Vagina (tissue), 2 donors: ENCODE measurements around the gene ZIC2. TPM values are rescaled to one million over a fixed set of nuclear protein-coding genes. Genes with fewer than 3 reads are reported as not detected.

Source experiments
- DNase-seq, 2 donors: peaks; one replicate each; pipeline ENCODE4 v3.0.0-alpha.2; 2017; ENCODE audit errors: extremely low spot score in 2 of 2
- H3K27ac ChIP-seq: fragments of 200-600 bp; sonication (generic); one replicate; pipeline ENCODE4 v1.5.1; 2019
- H3K27me3 ChIP-seq: fragments of 200-600 bp; sonication (generic); one replicate; pipeline ENCODE4 v1.5.1; 2019
- H3K36me3 ChIP-seq, 2 donors: fragments of 200-600 bp; sonication (generic); one replicate each; pipeline ENCODE4 v1.5.1; 2017 to 2019
- H3K4me1 ChIP-seq: fragments of 200-600 bp; sonication (generic); one replicate; pipeline ENCODE4 v1.5.1; 2019
- H3K4me3 ChIP-seq, 2 donors: fragments of 200-600 bp; sonication (generic); 1 replicate in 1 of 2; 2 replicates in 1 of 2; pipeline ENCODE4 v1.5.1; 2016 to 2019
- H3K9me3 ChIP-seq: fragments of 200-600 bp; sonication (generic); one replicate; pipeline ENCODE4 v1.5.1; 2019
- CTCF ChIP-seq, 3 experiments: fragments of 450-650 bp in 2 of 3; fragments of 200-600 bp in 1 of 3; sonication (generic) in 1 of 3; IDR thresholded peaks; one replicate each; pipeline ENCODE4 v1.5.1; 2017 to 2019; ENCODE audit warnings: antibody characterized with exemption in 3 of 3, mild to moderate bottlenecking in 2 of 3, moderate library complexity in 2 of 3
- POLR2A ChIP-seq, 2 donors: fragments of 450-650 bp; IDR thresholded peaks; one replicate each; pipeline ENCODE4 v1.6.1; 2017; ENCODE audit warnings: antibody characterized with exemption in 2 of 2, mild to moderate bottlenecking in 2 of 2, moderate library complexity in 2 of 2
- POLR2AphosphoS5 ChIP-seq, 2 donors: sonication (generic); formaldehyde crosslinking; IDR thresholded peaks; one replicate each; pipeline ENCODE4 v1.9.0; 2017; ENCODE audit warnings: antibody characterized with exemption in 2 of 2, mild to moderate bottlenecking in 2 of 2, low read depth in 1 of 2; ENCODE audit not compliant: insufficient read depth in 1 of 2
- intact Hi-C: fragments of 100-400 bp; cut with DNase I; formaldehyde crosslinking; loops from one replicate; pipeline ENCODE4 v1.15.1; 2023
- total RNA-seq: library from RNA; depleted of rRNA; stranded (reverse); fragments of >200 nt; gene quantifications from one replicate; pipeline ENCODE4 v1.2.3, GENCODE V29; 2016

Gene ZIC2
- total RNA-seq, 1 donor from 2014 or later = not detected

- no peaks in the 10 kb centered on the region for H3K36me3 ChIP-seq
- peaks cover 34% of the 10 kb centered on the region for H3K4me1 ChIP-seq
- peak overlapping the region; percentile 6 to 47 for H3K4me3 ChIP-seq
- no peak for TF ChIP-seq CTCF (IDR thresholded peaks at IDR 0.05)
- no peak for TF ChIP-seq POLR2A (IDR thresholded peaks at IDR 0.05)
- TF ChIP-seq POLR2AphosphoS5 (IDR thresholded peaks at IDR 0.05; ENCODE audit: insufficient read depth in 1 of 2, low read depth in 1 of 2) = no peak
- peaks cover 41% of the 10 kb centered on the region for H3K27me3 ChIP-seq
- H3K27ac ChIP-seq = no peak overlapping the region
- intact Hi-C loops = no loop called here
- DNase-seq = no peak
- H3K9me3 ChIP-seq = no peaks in the 10 kb centered on the region
Measured at GRCh38 chr13:99967869-99968520, 13.6 kb upstream of the ZIC2 start.

GRCh38 chr13:99968521-99969452 is 12.8 kb upstream of the ZIC2 start:
- no peak for DNase-seq
- H3K4me3 ChIP-seq = peak overlapping the region; percentile 6 to 47
- peaks cover 34% of the 10 kb centered on the region for H3K4me1 ChIP-seq
- no peak overlapping the region for H3K27ac ChIP-seq
- H3K36me3 ChIP-seq = no peaks in the 10 kb centered on the region
- TF ChIP-seq POLR2A (IDR thresholded peaks at IDR 0.05) (no peak), POLR2AphosphoS5 (IDR thresholded peaks at IDR 0.05; ENCODE audit: insufficient read depth in 1 of 2, low read depth in 1 of 2) (no peak), CTCF (IDR thresholded peaks at IDR 0.05) (no peak)
- peaks cover 43% of the 10 kb centered on the region for H3K27me3 ChIP-seq
- H3K9me3 ChIP-seq = no peaks in the 10 kb centered on the region
- intact Hi-C loops = no loop called here

GRCh38 chr13:99969453-99969918 is 12.1 kb upstream of the ZIC2 start:
- Histone ChIP-seq H3K36me3 (no peaks in the 10 kb centered on the region), H3K4me1 (peaks cover 34% of the 10 kb centered on the region), H3K4me3 (peak overlapping the region; percentile 14 to 47), H3K27me3 (peaks cover 46% of the 10 kb centered on the region), H3K9me3 (no peaks in the 10 kb centered on the region), H3K27ac (no peak overlapping the region)
- intact Hi-C loops = no loop called here
- TF ChIP-seq CTCF (IDR thresholded peaks at IDR 0.05) (no peak), POLR2A (IDR thresholded peaks at IDR 0.05) (no peak), POLR2AphosphoS5 (IDR thresholded peaks at IDR 0.05; ENCODE audit: insufficient read depth in 1 of 2, low read depth in 1 of 2) (no peak)
- no peak for DNase-seq

- no peak for TF ChIP-seq POLR2AphosphoS5 (IDR thresholded peaks at IDR 0.05; ENCODE audit: insufficient read depth in 1 of 2, low read depth in 1 of 2)
- no peak for TF ChIP-seq CTCF (IDR thresholded peaks at IDR 0.05)
- no peak for TF ChIP-seq POLR2A (IDR thresholded peaks at IDR 0.05)
- no peaks in the 10 kb centered on the region for H3K9me3 ChIP-seq
- H3K27ac ChIP-seq = no peak overlapping the region
- H3K4me3 ChIP-seq = peak overlapping the region; percentile 14 to 50
- DNase-seq = no peak
- peaks cover 34% of the 10 kb centered on the region for H3K4me1 ChIP-seq
- no peaks in the 10 kb centered on the region for H3K36me3 ChIP-seq
- intact Hi-C loops = loop anchor here (10.0 kb wide), 1 partner anchor 705 kb away; the partner anchor contains the start of gene TMTC4
- H3K27me3 ChIP-seq = peaks cover 52% of the 10 kb centered on the region
Measured at GRCh38 chr13:99969919-99970650, 11.5 kb upstream of the ZIC2 start.
